HG02610 (cell line): ENCODE measurements around the gene ERMAP.
"Not testable (repeated sequence)": the region's sequence is repeated elsewhere in the genome, so short reads cannot be mapped to it uniquely, and the experiment has no call there.

ENCODE experiments used
- ATAC-seq: cut with Tn5 transposase; IDR thresholded peaks from one replicate; pipeline ENCODE4 v1.9.1; 2021; ENCODE audit warnings: mild to moderate bottlenecking, moderate library complexity; ENCODE audit not compliant: unreplicated experiment

ERMAP gene

GRCh38 chr1:42841440-42842147 is 24.7 kb downstream of the ERMAP start:
- ATAC-seq = no peak

- no peak for ATAC-seq
Observed at GRCh38 chr1:42844592-42845140, 27.7 kb downstream of the ERMAP start.

DNA sequence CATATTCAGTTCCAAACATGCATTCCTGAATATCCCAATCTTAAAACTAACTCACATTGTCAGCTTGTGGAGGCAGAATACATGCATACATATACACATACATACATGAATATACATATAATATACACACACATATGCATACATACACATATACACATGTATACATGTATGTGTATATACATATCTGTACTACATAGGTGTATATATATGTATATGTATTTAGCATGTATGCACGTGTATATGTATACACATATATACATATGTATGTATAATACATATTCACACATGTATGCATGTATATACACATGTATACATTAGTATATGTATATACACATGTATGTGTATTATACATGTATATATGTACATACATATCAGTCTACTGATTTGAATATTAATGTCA is 28.3 kb downstream of the ERMAP start:
- ATAC-seq = no peak

DNA sequence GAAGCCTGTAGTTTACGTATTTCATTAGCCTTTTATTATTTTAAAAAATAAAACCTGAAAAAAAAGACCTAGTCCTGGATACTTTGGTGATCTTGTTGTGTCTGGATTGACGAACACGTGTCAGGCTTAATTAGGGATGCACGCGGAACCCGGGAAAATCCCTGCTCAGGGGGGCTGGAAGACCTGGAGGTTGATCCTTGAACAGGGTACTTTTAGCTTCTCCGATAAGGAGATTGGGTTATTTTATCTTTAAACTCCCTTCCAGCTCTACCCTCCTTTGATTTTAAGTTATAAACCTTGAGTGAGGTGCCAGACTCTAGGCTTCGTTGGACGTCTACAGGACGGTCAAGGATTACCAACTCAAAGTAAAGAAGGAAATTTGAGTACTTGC is 28.9 kb downstream of the ERMAP start:
- peak; percentile 10 for ATAC-seq

DNA sequence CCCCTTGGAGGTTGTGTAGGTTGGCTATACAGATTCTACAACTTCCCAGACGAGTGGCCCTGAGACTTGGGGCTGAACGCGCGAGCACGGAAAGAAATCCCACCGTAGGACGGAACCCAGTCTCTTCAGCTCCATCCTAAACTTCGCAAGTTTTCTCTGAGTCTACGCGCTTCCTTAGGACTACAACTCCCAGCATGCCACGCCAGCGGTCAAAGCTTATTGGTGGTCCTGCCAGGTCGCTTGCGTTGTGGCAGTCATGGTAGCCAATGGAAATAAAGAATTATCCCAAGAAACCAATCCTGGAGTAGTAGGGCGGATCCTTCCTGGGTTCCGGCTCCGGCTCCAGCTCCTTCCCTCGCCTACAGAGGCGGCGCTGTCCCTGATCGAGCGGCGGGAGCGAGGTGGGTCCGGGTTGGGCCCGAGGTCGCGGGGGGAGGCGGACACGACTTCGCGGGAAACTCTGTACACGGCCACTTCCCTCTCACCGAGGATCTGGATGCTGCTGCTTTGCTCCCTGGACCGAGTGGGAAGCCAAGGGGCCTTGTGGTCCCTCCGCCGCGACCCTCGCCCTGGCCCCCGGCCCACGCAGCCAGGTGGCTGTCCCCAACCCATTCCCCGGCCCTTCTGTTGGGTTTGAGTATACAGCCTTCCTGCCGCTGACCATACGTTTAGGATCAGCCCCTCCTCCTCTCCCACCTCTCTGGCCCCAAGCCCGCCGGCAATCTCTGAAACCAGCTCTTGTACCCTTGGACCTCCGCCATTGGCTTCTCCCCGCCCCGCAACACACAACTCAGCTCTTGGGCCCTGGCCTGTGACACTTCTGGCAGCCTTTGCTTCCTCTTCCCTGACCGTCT is 29.6 kb downstream of the ERMAP start, which contains the start of gene ZNF691:
Gene ZNF691 (plus strand): TSS at position 357 of the 854 bp plus-strand sequence. CDS start 3,046 bp downstream, outside the sequence.
- peak; percentile 88 for ATAC-seq

GRCh38 chr1:42847111-42847595 is 30.2 kb downstream of the ERMAP start:
- ATAC-seq = no peak

DNA sequence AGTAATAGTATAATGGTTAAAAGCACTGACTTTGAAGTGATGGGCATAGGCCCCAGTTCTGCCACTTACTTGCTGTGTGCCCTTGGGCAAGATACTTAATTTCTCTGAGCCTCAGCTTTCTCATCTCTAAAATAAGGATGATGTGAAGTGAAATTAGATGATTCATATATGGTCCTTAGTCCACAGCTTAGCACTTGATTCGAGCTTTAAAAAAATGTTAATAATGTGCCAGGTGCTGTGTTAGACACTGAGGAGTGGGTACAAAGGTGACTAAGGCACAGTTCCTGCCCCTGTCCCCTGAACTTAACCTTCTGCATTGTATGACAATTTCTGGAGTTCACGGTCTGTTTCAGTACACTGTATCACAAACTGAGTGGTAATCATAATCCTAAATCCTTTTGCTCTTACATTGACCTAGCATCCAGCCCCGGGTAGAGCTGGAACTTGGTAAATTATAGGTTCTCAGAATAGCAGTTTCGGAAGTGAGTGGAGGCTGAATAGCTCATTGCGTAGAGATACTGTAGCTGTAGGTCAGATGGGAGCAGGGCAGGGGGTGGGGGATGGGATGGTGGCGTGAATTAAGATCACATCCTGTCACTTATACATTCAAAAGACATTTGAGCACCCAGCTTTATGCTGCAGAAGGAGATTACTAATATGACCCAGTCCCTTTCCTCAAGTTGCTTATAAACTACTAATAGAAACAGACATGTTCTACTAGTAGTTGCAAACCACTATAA is 31.0 kb downstream of the ERMAP start:
- no peak for ATAC-seq

- no peak for ATAC-seq
Observed at GRCh38 chr1:42848823-42849537, 32.1 kb downstream of the ERMAP start.

DNA sequence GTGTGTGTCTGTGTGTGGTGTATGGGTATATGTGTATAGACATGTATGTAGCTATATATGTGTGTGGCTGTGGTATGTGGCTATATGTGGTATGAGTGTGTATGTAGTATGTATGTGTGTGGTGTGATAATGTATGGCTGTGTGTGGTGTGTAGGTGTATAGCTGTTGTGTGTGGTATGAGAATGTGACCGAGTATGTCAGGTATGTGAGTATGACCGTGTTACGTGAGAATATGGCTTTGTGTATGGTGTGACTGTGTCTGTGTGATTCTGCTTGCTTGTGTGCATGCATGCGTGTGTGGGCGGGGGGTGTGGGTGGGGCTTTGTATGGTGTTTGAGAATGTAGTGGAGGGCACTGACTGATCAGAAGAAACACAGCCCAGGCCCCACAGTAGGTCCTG is 33.0 kb downstream of the ERMAP start:
- ATAC-seq = no peak

- no peak for ATAC-seq
Observed at GRCh38 chr1:42851420-42851819, 34.5 kb downstream of the ERMAP start.

DNA sequence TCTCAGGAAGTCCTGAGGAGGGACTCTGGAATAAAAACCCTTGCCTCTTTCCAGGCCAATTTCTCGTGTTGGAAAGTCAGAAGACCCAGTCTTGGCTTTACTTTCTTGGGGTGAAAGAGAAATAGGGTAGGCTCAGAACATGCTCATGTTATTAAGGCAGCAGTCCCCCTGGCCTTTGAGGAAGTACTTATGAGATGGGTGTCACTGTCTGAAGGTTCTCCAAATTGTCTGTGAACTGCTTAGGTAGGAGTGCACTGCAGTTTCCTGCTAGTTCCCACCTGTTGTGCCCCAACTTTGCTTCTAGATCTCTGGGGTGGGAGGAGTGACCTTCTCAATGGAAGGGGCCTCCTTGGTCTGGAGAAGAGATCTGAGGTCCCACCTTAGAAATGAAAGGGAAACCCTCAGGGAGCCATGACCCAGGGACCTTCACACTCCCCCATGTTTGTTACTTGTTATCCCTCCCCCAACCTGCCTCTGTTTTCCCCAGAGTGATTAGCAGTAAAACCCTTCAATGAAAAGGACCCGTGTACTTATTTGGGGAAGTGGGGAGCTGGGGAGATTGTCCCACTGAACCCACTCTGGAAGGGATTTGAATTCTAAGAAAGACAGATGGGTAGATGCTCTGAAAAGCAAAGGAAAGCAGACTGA is 35.2 kb downstream of the ERMAP start:
- no peak for ATAC-seq

- ATAC-seq = no peak
Observed at GRCh38 chr1:42852608-42852980, 35.7 kb downstream of the ERMAP start.

GRCh38 chr1:42853116-42853884 is 36.4 kb downstream of the ERMAP start:
- ATAC-seq = no peak

DNA sequence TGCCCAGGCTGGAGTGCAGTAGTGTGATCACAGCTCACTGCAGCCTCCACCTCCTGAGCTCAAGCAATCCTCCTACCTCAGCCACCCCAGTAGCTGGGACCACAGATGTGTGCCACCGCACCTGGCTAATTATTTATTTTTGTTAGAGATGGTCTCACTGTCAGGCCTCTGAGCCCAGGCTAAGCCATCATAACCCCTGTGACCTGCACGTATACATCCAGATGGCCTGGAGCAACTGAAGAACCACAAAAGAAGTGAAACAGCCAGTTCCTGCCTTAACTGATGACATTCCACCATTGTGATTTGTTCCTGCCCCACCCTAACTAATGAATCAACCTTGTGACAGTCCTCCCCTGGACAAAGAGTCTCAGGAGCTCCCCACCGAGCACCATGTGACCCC is 39.6 kb downstream of the ERMAP start:
- ATAC-seq = not testable (repeated sequence)

DNA sequence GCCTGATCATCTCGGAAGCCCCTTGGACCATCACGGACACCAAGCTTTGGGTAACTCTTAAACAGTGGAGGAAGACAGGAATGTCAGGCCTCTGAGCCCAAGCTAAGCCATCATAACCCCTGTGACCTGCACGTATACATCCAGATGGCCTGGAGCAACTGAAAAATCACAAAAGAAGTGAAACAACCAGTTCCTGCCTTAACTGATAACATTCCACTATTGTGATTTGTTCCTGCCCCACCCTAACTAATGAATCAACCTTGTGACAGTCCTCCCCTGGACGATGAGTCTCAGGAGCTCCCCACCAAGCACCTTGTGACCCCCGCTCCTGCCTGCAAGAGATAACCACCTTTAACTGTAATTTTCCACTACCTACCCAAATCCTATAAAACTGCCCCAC is 42.4 kb downstream of the ERMAP start:
- not testable (repeated sequence) for ATAC-seq

DNA sequence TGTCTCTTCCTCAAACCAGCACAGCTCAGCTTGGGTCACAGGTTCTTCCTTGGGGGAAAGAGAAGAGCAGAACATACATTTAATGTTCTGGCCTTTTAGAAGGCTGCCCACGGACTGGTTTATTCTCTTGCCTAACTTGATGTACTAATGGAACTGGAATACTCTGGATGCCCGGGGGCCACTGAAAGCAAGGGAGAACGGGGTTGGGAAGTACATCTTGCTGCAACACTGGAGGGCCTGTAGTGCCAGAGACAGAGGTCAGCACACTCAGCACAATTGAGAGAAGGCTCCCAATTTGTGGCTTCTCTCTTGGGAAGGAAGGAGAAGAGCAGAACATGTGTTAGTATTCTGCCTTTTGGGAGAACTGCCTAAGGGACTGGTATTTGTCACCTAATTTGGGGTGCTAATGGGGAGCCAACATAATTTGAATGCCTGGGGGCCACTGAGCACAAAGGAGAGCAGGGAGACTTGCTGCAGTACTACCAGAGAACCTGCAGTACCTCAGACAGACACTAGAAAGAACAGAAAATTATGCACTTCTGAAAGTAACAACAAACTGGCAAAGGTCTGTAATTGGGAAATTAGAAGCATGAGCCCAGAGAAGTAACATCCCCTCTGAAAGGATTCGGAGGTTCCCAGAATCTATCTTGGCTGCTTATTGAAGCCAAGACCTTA is 43.6 kb downstream of the ERMAP start:
- ATAC-seq = no peak

GRCh38 chr1:42861014-42861399 is 44.1 kb downstream of the ERMAP start:
- ATAC-seq = no peak

DNA sequence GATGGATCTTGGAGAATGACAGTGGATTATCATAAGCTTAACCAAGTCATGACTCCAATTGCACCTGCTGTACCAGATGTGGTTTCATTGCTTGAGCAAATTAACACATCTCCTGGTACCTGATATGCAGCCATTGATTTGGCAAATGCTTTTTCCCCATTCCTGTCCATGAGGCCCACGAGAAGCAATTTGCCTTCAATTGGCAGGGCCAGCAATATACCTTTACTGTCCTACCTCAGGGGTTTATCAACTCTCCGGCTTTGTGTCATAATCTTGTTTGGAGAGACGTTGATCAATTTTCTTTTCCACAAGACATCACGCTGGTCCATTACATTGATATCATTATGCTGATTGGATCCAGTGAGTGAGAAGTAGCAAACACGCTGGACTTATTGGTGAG is 49.6 kb downstream of the ERMAP start:
- ATAC-seq = no peak

DNA sequence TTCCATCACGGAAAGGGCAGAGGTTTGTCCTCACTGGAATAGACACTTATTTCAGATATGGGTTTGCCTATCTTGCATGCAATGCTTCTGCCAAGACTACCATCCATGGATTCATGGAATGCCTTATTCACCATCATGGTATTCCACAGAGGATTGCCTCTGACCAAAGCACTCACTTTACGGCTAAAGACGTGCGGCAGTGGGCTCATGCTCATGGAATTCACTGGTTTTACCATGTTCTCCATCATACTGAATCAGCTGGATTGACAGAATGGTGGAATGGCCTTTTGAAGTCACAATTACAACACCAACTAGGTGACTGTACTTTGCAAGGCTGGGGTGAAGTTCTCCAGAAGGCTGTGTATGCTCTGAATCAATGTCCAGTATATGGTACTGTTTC is 51.5 kb downstream of the ERMAP start:
- not testable (repeated sequence) for ATAC-seq
